Measurements from ENCODE around the gene IL6ST.
"Not testable (repeated sequence)": the region's sequence is repeated elsewhere in the genome, so short reads cannot be mapped to it uniquely, and the experiment has no call there.

The IL6ST gene

DNA sequence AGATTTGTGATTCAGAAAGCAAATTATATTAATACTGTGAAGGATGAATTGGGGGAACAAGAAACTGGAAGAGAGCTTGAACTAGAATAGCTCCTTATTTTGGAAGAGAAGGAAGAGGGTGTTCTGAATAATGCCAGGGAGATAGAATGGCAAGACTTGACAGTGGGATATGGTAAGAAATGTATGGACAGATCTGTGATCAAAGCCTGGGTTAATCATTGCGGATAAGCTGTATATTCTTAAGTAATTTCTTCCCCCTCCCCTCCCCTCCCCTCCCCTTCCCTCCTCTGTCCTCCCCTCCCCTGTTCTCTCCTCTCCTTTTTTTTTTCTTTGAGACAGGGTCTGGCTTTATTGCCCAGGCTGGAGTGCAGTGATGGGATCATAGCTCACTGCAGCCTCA is 10.1 kb upstream of the IL6ST start:
- DNase-seq (ENCODE audit: low read depth): no peak

GRCh38 chr5:56003679-56004078 is 8.9 kb upstream of the IL6ST start:
- DNase-seq (ENCODE audit: low read depth): no peak

DNA sequence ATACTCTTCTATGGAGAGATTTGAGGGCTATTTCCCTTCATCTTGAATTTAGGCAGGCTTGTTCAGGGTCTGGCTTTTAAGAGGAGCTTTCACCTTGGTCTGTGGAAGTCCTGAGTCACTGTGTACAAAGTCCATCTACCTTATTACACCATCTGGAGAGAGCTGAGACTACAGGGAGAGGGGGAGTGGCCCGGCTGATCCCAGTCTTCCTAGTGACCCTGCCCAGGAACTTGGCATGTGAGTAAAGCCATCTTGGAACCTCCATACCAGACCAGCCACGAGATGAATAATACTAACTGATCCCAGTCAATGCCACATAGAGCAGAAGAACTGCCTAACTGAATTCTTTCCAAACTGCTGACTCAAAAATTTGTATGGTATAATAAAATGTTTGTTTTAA is 8.4 kb upstream of the IL6ST start:
- DNase-seq (ENCODE audit: low read depth): no peak

DNA sequence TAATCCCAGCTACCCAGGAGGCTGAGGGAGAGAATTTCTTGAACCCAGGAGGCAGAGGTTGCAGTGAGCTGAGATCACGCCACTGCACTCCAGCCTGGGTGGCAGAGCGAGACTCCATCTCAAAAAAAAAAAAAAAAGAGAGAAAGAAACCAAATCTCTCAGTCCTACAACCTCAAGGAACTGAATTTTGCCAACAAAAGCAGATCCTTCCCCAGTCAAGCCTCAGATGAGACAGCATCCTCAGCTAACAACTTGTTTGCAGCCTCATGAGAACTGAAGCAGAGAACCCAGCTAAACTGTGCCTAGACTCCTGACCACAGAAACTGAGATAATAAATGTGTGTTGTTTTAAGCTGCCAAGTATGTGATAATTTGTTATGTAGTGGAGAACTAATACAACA is 7.5 kb upstream of the IL6ST start:
- no peak for DNase-seq (ENCODE audit: low read depth)

DNA sequence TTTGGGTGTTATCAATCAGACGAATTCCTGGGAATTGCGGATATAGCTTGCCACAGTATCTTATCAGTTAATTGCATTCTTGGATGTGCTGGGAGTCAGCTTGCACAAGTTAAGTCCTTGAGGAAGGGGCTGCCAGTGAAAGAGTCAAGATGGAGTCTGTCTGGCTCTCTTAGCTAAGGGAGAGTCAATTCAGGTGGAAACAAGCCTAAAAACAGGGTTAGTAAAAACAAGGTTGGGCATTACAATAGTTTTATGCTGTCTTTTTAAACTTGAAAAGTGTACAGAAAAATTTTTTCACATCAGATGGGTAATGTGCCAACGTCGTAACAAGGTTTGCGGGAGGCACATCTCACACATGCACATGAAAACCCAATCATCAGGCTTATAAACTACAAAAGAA is 5.5 kb upstream of the IL6ST start:
- not testable (repeated sequence) for DNase-seq (ENCODE audit: low read depth)

DNA sequence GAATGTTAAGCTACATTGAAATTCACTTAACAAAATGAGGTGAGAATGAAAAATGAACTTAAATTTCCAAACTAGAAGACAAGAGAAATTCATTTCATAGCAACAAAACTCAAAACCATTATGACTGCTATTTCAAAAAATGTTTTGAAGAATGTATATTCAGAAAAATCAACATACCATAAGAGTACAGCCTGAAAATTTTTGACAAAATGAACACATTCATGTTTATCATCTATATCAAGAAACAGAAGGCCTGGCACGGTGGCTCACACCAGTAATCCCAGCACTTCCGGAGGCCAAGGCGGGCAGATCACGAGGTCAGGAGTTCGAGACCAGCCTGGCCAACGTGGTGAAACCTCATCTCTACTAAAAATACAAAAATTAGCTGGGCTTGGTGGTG is 4.2 kb upstream of the IL6ST start:
- no peak for DNase-seq (ENCODE audit: low read depth)

GRCh38 chr5:55997742-55998351 is 3.1 kb upstream of the IL6ST start:
- DNase-seq (ENCODE audit: low read depth): no peak

GRCh38 chr5:55994998-55995914 is 493 bp upstream of the IL6ST start:
- peak; percentile 90 for DNase-seq (ENCODE audit: low read depth)

DNA sequence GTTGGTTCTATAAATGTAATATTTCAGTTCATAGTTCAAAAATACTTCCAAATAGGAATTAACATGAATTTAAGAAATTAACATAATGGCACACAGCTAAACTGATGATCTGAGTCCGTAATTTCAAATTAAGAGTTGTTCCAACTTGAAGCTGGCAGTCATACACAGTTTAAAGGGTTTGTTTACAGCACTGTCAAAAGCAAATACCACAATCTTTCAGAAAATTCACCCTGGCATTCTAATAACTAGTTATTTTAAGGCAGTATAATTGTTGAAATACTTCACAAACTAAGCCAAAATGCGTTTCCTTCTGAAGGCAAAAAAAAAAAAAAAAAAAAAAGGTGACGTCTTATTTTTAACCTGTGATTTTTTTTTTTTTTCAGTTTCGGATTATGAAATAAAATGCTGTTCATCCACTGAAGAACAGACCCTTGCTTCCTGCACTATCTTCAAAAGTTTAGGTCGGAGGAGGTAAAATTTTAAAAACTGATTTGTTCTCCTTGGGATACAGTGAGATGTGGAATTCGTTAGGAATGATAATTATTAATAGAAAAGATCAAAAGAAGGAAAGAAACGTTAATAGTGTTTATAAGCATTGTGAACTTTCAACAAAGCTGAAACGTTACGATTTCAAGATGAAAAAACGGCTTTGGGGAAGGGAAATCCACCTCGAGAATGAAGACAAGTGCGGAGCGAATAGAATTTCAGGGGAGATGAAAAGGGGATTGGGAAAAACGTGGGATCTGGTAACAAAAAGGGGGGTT is 850 bp downstream of the IL6ST start:
- no peak for DNase-seq (ENCODE audit: low read depth)

GRCh38 chr5:55993013-55993412 is 1.8 kb downstream of the IL6ST start:
- DNase-seq (ENCODE audit: low read depth): no peak

- DNase-seq (ENCODE audit: low read depth): no peak
Measured at GRCh38 chr5:55991768-55992486, 2.8 kb downstream of the IL6ST start.

DNA sequence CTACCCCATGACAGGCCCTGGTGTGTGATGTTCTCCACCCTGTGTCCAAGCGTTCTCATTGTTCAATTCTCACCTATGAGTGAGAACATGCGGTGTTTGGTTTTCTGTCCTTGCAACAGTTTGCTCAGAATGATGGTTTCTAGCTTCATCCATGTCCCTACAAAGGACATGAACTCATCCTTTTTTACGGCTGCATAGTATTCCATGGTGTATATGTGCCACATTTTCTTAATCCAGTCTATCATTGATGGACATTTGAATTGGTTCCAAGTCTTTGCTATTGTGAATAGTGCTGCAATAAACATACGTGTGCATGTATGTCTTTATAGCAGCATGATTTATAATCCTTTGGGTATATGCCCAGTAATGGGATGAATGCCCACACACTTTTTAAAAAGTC is 3.9 kb downstream of the IL6ST start:
- DNase-seq (ENCODE audit: low read depth): not testable (repeated sequence)

GRCh38 chr5:55989860-55990259 is 4.9 kb downstream of the IL6ST start:
- no peak for DNase-seq (ENCODE audit: low read depth)

DNA sequence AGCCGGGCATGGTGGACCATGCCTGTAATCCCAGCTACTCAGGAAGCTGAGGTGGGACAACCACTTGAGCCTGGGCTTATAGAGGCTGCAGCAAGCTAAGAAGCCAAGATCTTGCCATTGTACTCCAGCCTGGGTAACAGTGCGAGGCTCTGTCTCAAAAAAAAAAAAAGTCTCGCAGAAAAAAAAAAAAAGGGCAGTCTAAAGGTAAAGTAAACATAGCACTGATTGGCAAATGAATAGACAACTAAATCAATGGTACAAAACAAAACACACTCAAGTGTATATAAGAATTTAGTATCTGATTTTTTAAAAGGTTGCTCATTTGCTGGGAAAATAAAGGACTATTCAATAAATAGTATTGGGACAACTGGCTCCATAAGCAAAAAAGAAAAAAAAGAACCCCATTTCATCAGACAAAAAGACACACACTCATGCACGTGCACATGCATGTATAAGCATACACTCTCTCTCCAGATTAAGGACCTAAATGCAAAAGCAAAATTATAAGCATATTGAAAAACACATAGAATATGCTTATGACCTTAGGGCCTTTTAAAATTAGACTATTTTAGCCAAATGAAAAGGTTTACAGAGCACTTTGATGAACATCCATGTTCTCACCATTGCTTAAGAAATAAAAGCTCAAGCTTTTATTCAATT is 5.7 kb downstream of the IL6ST start:
- no peak for DNase-seq (ENCODE audit: low read depth)

DNA sequence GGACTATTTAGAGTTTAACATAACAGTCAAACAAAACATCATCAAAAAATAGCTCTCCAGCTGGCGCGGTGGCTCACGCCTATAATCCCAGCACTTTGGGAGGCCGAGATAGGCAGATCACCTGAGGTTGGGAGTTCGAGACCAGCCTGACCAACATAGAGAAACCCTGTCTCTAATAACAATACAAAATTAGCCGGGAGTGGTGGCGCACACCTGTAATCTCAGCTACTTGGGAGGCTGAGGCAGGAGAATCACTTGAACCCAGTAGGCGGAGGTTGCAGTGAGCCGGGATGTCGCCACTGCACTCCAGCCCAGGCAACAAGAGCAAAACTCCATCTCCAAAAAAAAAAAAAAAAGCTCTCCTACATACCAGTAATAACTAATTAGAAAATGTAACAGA is 6.3 kb downstream of the IL6ST start:
- not testable (repeated sequence) for DNase-seq (ENCODE audit: low read depth)

DNA sequence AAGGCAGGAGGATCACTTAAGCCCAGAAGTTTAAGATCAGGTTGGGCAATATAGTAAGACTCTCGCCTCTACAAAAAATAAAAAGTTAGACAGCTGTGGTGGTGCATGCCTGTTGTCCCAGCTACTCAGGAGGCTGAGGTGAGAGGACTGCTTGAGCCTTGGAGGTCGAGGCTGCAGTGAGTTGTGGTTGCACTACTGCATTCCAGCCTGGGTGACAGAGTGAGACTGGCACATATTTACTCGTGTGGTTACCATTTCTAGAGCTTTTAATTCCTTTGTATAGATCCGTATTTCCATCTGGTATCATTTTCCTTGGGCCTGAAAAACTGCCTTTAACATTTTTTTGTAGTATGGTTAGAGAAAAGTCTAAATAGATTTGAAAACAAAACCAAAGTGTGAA is 7.8 kb downstream of the IL6ST start:
- DNase-seq (ENCODE audit: low read depth): no peak

DNA sequence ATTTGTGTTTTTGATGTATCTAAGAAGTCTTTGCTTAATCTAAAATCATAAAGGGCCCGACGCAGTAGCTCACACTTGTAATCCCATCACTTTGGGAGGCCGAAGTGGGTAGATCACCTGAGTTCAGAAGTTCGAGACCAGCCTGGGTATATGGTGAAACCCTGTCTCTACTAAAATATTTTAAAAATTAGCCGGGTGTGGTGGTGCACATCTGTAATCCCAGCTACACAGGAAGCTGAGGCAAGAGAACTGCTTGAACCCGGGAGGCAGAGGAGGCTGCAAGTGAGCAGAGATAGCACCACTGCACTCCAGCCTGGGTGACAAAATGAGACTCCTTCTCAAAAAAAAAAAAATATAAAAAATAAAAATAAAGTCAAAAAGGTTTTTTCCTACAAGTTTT is 9.6 kb downstream of the IL6ST start:
- DNase-seq (ENCODE audit: low read depth): no peak

DNA sequence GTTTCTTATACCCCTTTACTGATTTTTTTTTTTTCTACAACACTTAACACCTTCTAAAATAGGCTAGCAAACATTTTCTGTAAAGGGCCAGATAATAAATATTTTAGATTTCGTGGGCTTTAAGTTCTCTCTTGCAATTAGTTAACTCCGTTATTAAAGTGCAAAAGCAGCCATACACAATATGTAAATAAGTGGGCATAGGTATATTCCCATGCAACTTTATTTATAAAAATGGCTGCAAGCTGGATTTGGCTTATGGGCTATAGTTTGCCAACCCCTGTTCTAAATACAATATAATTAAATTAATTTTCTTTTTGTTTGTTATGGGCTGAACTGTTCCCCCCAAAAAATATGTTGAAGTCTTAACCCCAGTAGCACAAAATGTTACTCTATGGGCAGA is 10.8 kb downstream of the IL6ST start:
- DNase-seq (ENCODE audit: low read depth): no peak

DNA sequence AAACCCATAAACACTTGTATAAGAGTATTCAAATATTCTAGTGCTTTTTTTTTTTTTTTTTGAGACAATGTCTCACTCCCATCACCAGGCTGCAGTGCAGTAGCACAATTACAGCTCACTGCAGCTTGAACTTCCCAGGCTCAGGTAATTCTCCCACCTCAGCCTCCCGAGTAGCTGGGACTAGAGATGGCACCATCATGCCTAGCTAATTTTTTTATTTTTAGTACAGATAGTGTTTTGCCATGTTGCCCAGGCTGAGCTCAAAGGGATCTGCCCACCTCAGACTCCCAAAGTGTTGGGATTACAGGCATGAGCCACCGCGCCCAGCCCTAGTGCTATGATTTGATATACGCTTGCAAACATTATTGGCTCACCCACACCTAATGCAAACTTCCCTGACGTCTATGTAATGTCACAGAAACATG is 11.8 kb downstream of the IL6ST start:
- no peak for DNase-seq (ENCODE audit: low read depth)

DNA sequence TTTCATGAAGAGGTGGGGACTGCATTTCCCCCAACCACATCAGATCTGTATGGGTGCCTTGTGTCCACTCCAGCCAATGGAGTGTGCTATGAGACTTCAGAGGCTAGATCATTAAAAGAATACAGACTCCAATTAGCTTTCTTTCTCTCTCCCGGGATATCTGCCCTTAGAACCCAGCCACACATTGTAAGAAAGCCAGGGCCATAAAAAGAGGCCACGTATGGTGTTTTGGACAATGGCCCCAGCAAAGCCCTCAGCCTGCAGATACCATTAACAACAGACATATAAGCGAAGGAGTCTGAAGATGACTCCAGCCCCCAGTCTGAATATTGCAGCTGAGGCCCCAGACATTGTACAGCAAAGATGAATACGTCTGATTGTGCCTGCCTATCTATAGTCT is 21.5 kb downstream of the IL6ST start:
- DNase-seq (ENCODE audit: low read depth): no peak

DNA sequence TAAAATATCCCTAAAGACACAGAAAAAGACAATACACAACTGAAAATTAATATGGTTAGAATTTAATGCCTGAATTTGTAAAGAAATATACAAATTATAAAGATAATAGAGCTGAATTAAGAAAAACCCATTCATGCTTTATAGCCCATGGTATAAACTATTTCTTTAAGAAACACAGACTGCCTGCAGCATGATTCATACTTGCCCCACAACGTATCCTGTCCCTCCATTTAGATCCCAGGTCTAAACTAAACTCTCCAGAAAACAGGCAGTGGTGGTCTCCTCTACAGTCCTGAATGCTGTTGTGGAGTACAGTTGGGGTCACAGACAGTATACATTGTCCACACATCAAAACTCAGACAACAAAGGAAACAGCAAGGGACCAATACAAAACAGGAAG is 24.8 kb downstream of the IL6ST start:
- no peak for DNase-seq (ENCODE audit: low read depth)

GRCh38 chr5:55966284-55966683 is 28.5 kb downstream of the IL6ST start:
- no peak for DNase-seq (ENCODE audit: low read depth)
